GM23338 (cell line): Measurements from ENCODE around the gene COL9A3. TPM values are rescaled to one million over a fixed set of nuclear protein-coding genes. Genes with fewer than 3 reads are reported as not detected.
A peak's percentile ranks its signal among the peaks of the same experiment; 100 is the strongest.

Source experiments
- ATAC-seq: fragments of 200-7000 bp; cut with Tn5 transposase; 3 replicates; pipeline ENCODE4 v1.9.1; 2020
- DNase-seq: peaks from one replicate; pipeline ENCODE4 v3.0.0-alpha.2; 2015; ENCODE audit warnings: low spot score
- H2AFZ ChIP-seq: fragments of 200-600 bp; sonication (generic); 2 replicates; pipeline ENCODE4 v1.8.0; 2016; ENCODE audit warnings: antibody characterized with exemption, mild to moderate bottlenecking, moderate library complexity
- H3F3A ChIP-seq: fragments of 200-600 bp; sonication (generic); replicated peaks from 2 replicates; pipeline ENCODE4 v1.8.0; 2017; ENCODE audit warnings: antibody characterized with exemption, mixed run types, low read depth
- H3K27ac ChIP-seq: fragments of 200-600 bp; sonication (generic); 2 replicates; pipeline ENCODE4 v1.6.1; 2016; ENCODE audit warnings: low read depth
- H3K27me3 ChIP-seq: fragments of 200-600 bp; sonication (generic); 2 replicates; pipeline ENCODE4 v1.8.0; 2016; ENCODE audit warnings: mild to moderate bottlenecking, mixed run types, moderate library complexity; ENCODE audit not compliant: insufficient read depth
- H3K36me3 ChIP-seq: fragments of 200-600 bp; sonication (generic); 2 replicates; pipeline ENCODE4 v1.8.0; 2016; ENCODE audit warnings: mild to moderate bottlenecking; ENCODE audit not compliant: insufficient read depth
- H3K4me1 ChIP-seq: fragments of 200-600 bp; sonication (generic); 2 replicates; pipeline ENCODE4 v1.8.0; 2016; ENCODE audit warnings: mild to moderate bottlenecking, moderate library complexity; ENCODE audit not compliant: insufficient read depth
- H3K4me2 ChIP-seq: fragments of 200-600 bp; sonication (generic); 2 replicates; pipeline ENCODE4 v1.7.1; 2017; ENCODE audit warnings: mixed run types
- H3K4me3 ChIP-seq: fragments of 200-600 bp; sonication (generic); 2 replicates; pipeline ENCODE4 v1.6.1; 2016; ENCODE audit warnings: mixed run types
- H3K79me2 ChIP-seq: fragments of 200-600 bp; sonication (generic); replicated peaks from 2 replicates; pipeline ENCODE4 v1.8.0; 2017; ENCODE audit warnings: mild to moderate bottlenecking; ENCODE audit not compliant: insufficient read depth
- H3K9me2 ChIP-seq: fragments of 200-600 bp; sonication (generic); 2 replicates; pipeline ENCODE4 v1.8.0; 2017; ENCODE audit not compliant: insufficient read depth
- H4K20me1 ChIP-seq: fragments of 200-600 bp; sonication (generic); replicated peaks from 2 replicates; pipeline ENCODE4 v1.8.0; 2017; ENCODE audit warnings: mild to moderate bottlenecking; ENCODE audit not compliant: insufficient read depth
- H3K27ac Mint-ChIP-seq: 2 replicates; pipeline ENCODE4 v1.8.0; 2020; ENCODE audit warnings: inconsistent platforms, mild to moderate bottlenecking, moderate library complexity, mixed read lengths
- H3K27me3 Mint-ChIP-seq: 3 replicates; pipeline ENCODE4 v1.8.0; 2022; ENCODE audit warnings: low read depth, mild to moderate bottlenecking, moderate library complexity, mixed read lengths, inconsistent platforms; ENCODE audit not compliant: insufficient read depth, poor library complexity
- H3K36me3 Mint-ChIP-seq: 3 replicates; pipeline ENCODE4 v1.8.0; 2021; ENCODE audit warnings: low read depth, mild to moderate bottlenecking, inconsistent platforms, moderate library complexity, mixed read lengths
- H3K4me1 Mint-ChIP-seq: 3 replicates; pipeline ENCODE4 v1.8.0; 2020; ENCODE audit warnings: mild to moderate bottlenecking, inconsistent platforms, mixed read lengths
- H3K4me3 Mint-ChIP-seq: 3 replicates; pipeline ENCODE4 v1.8.0; 2021; ENCODE audit warnings: moderate library complexity, mild to moderate bottlenecking, inconsistent platforms, mixed read lengths
- H3K9me3 Mint-ChIP-seq: 3 replicates; pipeline ENCODE4 v1.8.0; 2020; ENCODE audit warnings: moderate library complexity, mild to moderate bottlenecking, inconsistent platforms, mixed read lengths
- CREB1 ChIP-seq: fragments of 250-450 bp; sonication (Bioruptor Pico); IDR thresholded peaks from 2 replicates; pipeline ENCODE4 v1.5.0; 2020; ENCODE audit warnings: low read depth, mild to moderate bottlenecking, moderate library complexity
- JUNB ChIP-seq: IDR thresholded peaks from one replicate; pipeline ENCODE4 v1.6.1; 2016; ENCODE audit warnings: antibody characterized with exemption; ENCODE audit not compliant: unreplicated experiment
- NANOG ChIP-seq: IDR thresholded peaks from 2 replicates; pipeline ENCODE4 v1.6.1; 2016; ENCODE audit warnings: antibody characterized with exemption, borderline replicate concordance
- POLR2AphosphoS5 ChIP-seq: IDR thresholded peaks from 2 replicates; pipeline ENCODE4 v1.6.1; 2016; ENCODE audit warnings: antibody characterized with exemption, low read depth
- STAT1 ChIP-seq: IDR thresholded peaks from one replicate; pipeline ENCODE4 v1.6.1; 2016; ENCODE audit warnings: antibody characterized with exemption; ENCODE audit not compliant: unreplicated experiment
- ZNF331 ChIP-seq: fragments of 250-450 bp; sonication (Bioruptor Pico); IDR thresholded peaks from 2 replicates; pipeline ENCODE4 v1.5.0; 2020; ENCODE audit warnings: low read depth, mild to moderate bottlenecking, moderate library complexity
- polyA plus RNA-seq: library from polyadenylated mRNA; unstranded; fragments of >200 nt; fragmentation: Nextera tagmentation; extraction: Ambion mirVana; gene quantifications from 2 replicates; pipeline ENCODE4 v1.2.1, GENCODE V29; 2016
- total RNA-seq: library from RNA; depleted of rRNA; stranded (reverse); fragments of >200 nt; shearing (Covaris generic); gene quantifications from 2 replicates; pipeline ENCODE4 v1.2.3, GENCODE V29; 2014
- TF ChIP-seq, protein P1 (sequence below), 2 experiments: fragments of 200-600 bp in 1 of 2; sonication (generic) in 1 of 2; conservative IDR thresholded peaks; 2 replicates each; pipeline versions ENCODE4 v1.5.1 to v1.6.1; 2016 to 2017; ENCODE audit warnings: antibody characterized with exemption in 2 of 2, low read depth in 2 of 2, mild to moderate bottlenecking in 2 of 2, moderate library complexity in 1 of 2
- TF ChIP-seq, protein P2 (sequence below): IDR thresholded peaks from one replicate; pipeline ENCODE4 v1.6.1; 2018; ENCODE audit warnings: antibody characterized with exemption; ENCODE audit not compliant: unreplicated experiment

Gene COL9A3
- total and polyA plus RNA-seq, 2 experiments from 2014 or later, result 74.9 to 113 TPM

DNA sequence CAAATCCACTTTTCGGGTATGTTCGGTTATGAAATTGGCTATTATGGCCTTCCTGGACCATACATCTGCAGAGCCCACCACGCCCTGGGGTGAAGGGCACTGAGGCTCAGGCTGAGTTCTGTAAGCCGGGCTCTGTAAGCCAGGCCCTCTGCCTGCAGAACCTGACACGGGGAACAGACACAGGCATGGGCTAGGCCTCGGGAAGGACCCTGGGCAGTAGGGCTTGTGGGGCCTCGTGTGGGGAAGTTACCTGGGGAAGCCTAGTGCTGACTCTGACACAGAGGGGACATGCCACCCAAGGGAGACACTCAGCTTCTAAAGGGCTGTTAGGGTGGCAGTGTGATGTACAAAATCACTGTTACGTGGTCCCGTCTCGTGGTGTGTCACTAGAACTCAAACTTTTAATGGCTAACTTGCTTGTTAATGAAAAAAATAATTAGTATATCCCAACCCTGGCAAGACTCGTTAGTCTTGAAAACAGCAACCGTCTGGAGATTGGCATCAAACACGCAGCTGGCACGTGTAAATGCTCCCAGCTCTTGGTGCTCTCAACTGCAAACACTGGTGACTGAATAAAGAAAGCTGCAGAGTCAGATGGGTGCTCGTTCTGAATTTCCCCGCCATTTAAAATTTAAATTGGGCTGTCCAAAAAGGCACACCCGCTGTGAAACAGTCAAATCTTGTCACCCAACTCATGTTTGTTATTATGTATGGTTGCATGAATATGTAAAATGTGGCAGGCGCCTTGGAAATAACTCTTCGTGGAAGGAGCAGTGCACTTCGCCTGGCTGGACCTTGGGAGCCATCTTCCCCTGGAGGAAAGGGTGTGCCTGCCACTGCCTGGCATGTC is 68.4 kb downstream of the COL9A3 start:
- DNase-seq (no peak), ATAC-seq (peak; percentile 9)
- no peaks in the 10 kb centered on the region for H3K79me2 ChIP-seq
- H3K4me2 ChIP-seq, result peak overlapping the region; percentile 15; the same call in 1 of the 2 replicates
- H3F3A ChIP-seq, result peaks cover 59% of the 10 kb centered on the region; the same call in 1 of the 2 replicates
- H3K27me3 ChIP-seq, result no peaks in the 10 kb centered on the region
- Mint-ChIP-seq H3K9me3 (no peaks in the 10 kb centered on the region; the same call in 2 of the 3 replicates), H3K36me3 (peaks cover 53% of the 10 kb centered on the region), H3K27me3 (peaks cover 13% of the 10 kb centered on the region), H3K4me1 (peaks cover 42% of the 10 kb centered on the region), H3K27ac (no peak overlapping the region), H3K4me3 (no peak overlapping the region)
- no peak overlapping the region for H2AFZ ChIP-seq
- H3K4me3 ChIP-seq, result no peak overlapping the region
- H3K9me2 ChIP-seq, result no peaks in the 10 kb centered on the region
- TF ChIP-seq, protein P1, sequence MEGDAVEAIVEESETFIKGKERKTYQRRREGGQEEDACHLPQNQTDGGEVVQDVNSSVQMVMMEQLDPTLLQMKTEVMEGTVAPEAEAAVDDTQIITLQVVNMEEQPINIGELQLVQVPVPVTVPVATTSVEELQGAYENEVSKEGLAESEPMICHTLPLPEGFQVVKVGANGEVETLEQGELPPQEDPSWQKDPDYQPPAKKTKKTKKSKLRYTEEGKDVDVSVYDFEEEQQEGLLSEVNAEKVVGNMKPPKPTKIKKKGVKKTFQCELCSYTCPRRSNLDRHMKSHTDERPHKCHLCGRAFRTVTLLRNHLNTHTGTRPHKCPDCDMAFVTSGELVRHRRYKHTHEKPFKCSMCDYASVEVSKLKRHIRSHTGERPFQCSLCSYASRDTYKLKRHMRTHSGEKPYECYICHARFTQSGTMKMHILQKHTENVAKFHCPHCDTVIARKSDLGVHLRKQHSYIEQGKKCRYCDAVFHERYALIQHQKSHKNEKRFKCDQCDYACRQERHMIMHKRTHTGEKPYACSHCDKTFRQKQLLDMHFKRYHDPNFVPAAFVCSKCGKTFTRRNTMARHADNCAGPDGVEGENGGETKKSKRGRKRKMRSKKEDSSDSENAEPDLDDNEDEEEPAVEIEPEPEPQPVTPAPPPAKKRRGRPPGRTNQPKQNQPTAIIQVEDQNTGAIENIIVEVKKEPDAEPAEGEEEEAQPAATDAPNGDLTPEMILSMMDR (conservative IDR thresholded peaks at IDR 0.05; ENCODE audit: low read depth in 2 of 2), result no peak
- H3K27ac ChIP-seq, result no peak overlapping the region
- H3K4me1 ChIP-seq, result peaks cover 18% of the 10 kb centered on the region
- peaks cover 36% of the 10 kb centered on the region for H3K36me3 ChIP-seq
- peaks cover 7% of the 10 kb centered on the region for H4K20me1 ChIP-seq

DNA sequence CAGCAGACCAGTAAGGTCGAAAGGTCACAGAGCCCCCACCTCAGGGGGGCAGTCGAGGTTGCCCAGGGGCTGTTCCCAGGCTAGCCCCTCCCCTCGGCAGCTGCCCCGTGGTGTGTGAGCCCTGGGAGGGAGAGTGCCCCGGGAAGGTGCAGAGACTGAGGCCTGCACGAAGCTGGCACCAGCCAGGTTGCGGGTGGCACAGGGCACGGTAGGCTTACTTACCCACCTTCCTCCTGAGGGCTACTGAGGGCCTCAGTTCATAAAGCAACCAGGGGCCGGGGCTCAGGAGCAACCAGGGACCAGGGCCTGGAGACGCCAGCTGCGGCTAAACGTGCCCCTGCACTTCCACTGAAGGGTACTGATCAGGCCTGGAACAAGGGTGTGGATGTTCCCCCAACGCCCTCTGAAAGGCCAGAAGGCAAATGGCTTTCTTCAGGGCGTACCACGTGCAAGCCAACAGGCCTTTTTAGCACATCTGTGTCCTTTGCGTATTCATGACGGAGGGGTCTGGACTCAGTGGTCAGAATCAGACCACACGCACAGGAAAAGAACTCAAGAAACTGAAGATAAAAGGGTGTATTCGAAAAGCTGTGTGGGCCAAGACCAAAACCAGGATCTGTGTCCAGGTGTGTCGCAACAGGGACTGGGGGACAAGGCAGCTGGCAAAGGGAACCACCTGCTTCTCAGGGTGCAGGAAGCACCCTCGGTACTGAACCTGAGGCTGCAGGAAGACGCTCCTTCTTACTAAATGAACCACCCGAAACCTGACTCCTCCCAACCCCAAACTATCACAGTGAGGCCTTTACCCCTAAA is 69.3 kb downstream of the COL9A3 start:
- Histone ChIP-seq H2AFZ (no peak overlapping the region), H3K4me3 (no peak overlapping the region), H3K27ac (peak overlapping the region; percentile 69; the same call in 1 of the 2 replicates), H3K4me1 (peaks cover 18% of the 10 kb centered on the region), H3K36me3 (peaks cover 44% of the 10 kb centered on the region), H3K9me2 (no peaks in the 10 kb centered on the region), H4K20me1 (peaks cover 10% of the 10 kb centered on the region), H3K79me2 (no peaks in the 10 kb centered on the region), H3K27me3 (no peaks in the 10 kb centered on the region), H3F3A (peaks cover 66% of the 10 kb centered on the region; the same call in 1 of the 2 replicates), H3K4me2 (no peak overlapping the region)
- no peaks in the 10 kb centered on the region; the same call in 2 of the 3 replicates for H3K9me3 Mint-ChIP-seq
- peaks cover 17% of the 10 kb centered on the region for H3K27me3 Mint-ChIP-seq
- peaks cover 61% of the 10 kb centered on the region for H3K36me3 Mint-ChIP-seq
- no peak overlapping the region; the same call in 2 of the 3 replicates for H3K4me3 Mint-ChIP-seq
- DNase-seq (no peak), ATAC-seq (peak; percentile 10)
- H3K4me1 Mint-ChIP-seq, result peaks cover 42% of the 10 kb centered on the region
- 0 out of 2 replicates have a peak overlapping the region, but pooled peaks have one; percentile 3 for H3K27ac Mint-ChIP-seq
- TF ChIP-seq, protein P1 (conservative IDR thresholded peaks at IDR 0.05; ENCODE audit: low read depth in 2 of 2), result no peak
- TF ChIP-seq POLR2AphosphoS5 (no peak; the same call in none of the 2 replicates), NANOG (no peak), JUNB (no peak), CREB1 (CRISPR knock-in tag) (no peak), ZNF331 (CRISPR knock-in tag) (no peak), STAT1 (no peak)
- TF ChIP-seq, protein P2, sequence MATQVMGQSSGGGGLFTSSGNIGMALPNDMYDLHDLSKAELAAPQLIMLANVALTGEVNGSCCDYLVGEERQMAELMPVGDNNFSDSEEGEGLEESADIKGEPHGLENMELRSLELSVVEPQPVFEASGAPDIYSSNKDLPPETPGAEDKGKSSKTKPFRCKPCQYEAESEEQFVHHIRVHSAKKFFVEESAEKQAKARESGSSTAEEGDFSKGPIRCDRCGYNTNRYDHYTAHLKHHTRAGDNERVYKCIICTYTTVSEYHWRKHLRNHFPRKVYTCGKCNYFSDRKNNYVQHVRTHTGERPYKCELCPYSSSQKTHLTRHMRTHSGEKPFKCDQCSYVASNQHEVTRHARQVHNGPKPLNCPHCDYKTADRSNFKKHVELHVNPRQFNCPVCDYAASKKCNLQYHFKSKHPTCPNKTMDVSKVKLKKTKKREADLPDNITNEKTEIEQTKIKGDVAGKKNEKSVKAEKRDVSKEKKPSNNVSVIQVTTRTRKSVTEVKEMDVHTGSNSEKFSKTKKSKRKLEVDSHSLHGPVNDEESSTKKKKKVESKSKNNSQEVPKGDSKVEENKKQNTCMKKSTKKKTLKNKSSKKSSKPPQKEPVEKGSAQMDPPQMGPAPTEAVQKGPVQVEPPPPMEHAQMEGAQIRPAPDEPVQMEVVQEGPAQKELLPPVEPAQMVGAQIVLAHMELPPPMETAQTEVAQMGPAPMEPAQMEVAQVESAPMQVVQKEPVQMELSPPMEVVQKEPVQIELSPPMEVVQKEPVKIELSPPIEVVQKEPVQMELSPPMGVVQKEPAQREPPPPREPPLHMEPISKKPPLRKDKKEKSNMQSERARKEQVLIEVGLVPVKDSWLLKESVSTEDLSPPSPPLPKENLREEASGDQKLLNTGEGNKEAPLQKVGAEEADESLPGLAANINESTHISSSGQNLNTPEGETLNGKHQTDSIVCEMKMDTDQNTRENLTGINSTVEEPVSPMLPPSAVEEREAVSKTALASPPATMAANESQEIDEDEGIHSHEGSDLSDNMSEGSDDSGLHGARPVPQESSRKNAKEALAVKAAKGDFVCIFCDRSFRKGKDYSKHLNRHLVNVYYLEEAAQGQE, result no peak
